K562 (cell line): ENCODE measurements around the gene MPIG6B. TPM values are rescaled to one million over a fixed set of nuclear protein-coding genes. Genes with fewer than 3 reads are reported as not detected.
A peak's percentile ranks its signal among the peaks of the same experiment; 100 is the strongest.

ENCODE experiments used
- ASH1L ChIP-seq: fragments of 450-650 bp; IDR thresholded peaks from 2 replicates; pipeline ENCODE4 v1.6.1; 2018; ENCODE audit warnings: borderline replicate concordance, mild to moderate bottlenecking, low read depth; ENCODE audit not compliant: partially characterized antibody
- FOXA1 ChIP-seq: fragments of 450-650 bp; IDR thresholded peaks from 2 replicates; pipeline ENCODE4 v1.6.1; 2016; ENCODE audit warnings: mild to moderate bottlenecking, borderline replicate concordance
- HNRNPL ChIP-seq: fragments of 200-400 bp; formaldehyde crosslinking; IDR thresholded peaks from 2 replicates; pipeline ENCODE4 v1.6.1; 2017; ENCODE audit warnings: low read depth, mild to moderate bottlenecking, low read length
- HNRNPLL ChIP-seq: fragments of 200-400 bp; formaldehyde crosslinking; IDR thresholded peaks from 2 replicates; pipeline ENCODE4 v1.6.1; 2017; ENCODE audit warnings: low read length, low read depth, mild to moderate bottlenecking; ENCODE audit not compliant: poor library complexity, severe bottlenecking
- NFYB ChIP-seq: IDR thresholded peaks from 2 replicates; pipeline ENCODE4 v1.6.1; 2011; ENCODE audit warnings: mild to moderate bottlenecking, moderate library complexity; ENCODE audit not compliant: insufficient read length; ENCODE audit errors: extremely low read depth
- SPI1 ChIP-seq: IDR thresholded peaks from 2 replicates; pipeline ENCODE4 v1.6.1; 2011; ENCODE audit warnings: low read depth, low read length, control low read depth, borderline replicate concordance
- SREBF2 ChIP-seq: sonication (generic); formaldehyde crosslinking; IDR thresholded peaks from 2 replicates; pipeline ENCODE4 v1.4.0; 2020; ENCODE audit warnings: mild to moderate bottlenecking, missing genetic modification reagents
- TAL1 ChIP-seq: fragments of 450-650 bp; IDR thresholded peaks from 2 replicates; pipeline ENCODE4 v1.6.1; 2016; ENCODE audit warnings: mild to moderate bottlenecking
- TCF7 ChIP-seq: sonication (generic); IDR thresholded peaks from 2 replicates; pipeline ENCODE4 v1.6.1; 2016; ENCODE audit warnings: antibody characterized with exemption, borderline replicate concordance
- ZFP30 ChIP-seq: fragments of 250-450 bp; sonication (Bioruptor Pico); IDR thresholded peaks from 2 replicates; pipeline ENCODE4 v1.8.0; 2022; ENCODE audit warnings: moderate library complexity, mild to moderate bottlenecking, inconsistent platforms, borderline replicate concordance
- ZNF280B ChIP-seq: fragments of 250-450 bp; sonication (Bioruptor Pico); IDR thresholded peaks from 2 replicates; pipeline ENCODE4 v1.5.1; 2021; ENCODE audit warnings: mild to moderate bottlenecking
- ZNF431 ChIP-seq: sonication (generic); formaldehyde crosslinking; IDR thresholded peaks from 2 replicates; pipeline ENCODE4 v1.8.0; 2022; ENCODE audit warnings: mild to moderate bottlenecking, missing genetic modification reagents
- polyA plus RNA-seq, 8 experiments: library from polyadenylated mRNA; depleted of rRNA in 4 of 8; stranded (reverse) in 5 of 8; unstranded in 3 of 8; fragments of >200 nt; fragmentation: Nextera tagmentation in 2 of 8; fragmentation: Illumina TruSeq in 1 of 8; extraction: Ambion mirVana in 2 of 8; extraction: Trizol in 1 of 8; gene quantifications; 2 replicates each; pipeline versions ENCODE4 v1.2.1 to v1.2.3, GENCODE V29; 2011 to 2014; ENCODE audit warnings: inconsistent platforms in 1 of 8, missing spikeins in 1 of 8
- total RNA-seq, 7 experiments: library from RNA; depleted of rRNA in 6 of 7; stranded (reverse); fragments of >200 nt in 6 of 7; fragmentation: Illumina TruSeq in 2 of 7; extraction: Trizol in 2 of 7; gene quantifications; 2 replicates each; pipeline versions ENCODE4 v1.2.1 to v1.2.3, GENCODE V29; 2011 to 2021; ENCODE audit warnings: low replicate concordance in 1 of 7
- TF ChIP-seq, protein P1 (sequence below): fragments of 250-450 bp; sonication (Bioruptor Pico); IDR thresholded peaks from 2 replicates; pipeline ENCODE4 v1.6.1; 2021; ENCODE audit warnings: mild to moderate bottlenecking
- TF ChIP-seq, protein P2 (sequence below), 2 experiments: fragments of 450-650 bp; IDR thresholded peaks; 2 replicates each; pipeline ENCODE4 v1.6.1; 2018; ENCODE audit warnings: mild to moderate bottlenecking in 2 of 2, low read depth in 1 of 2; ENCODE audit not compliant: partially characterized antibody in 2 of 2
- TF ChIP-seq, protein P3 (sequence below): fragments of 250-450 bp; sonication (Bioruptor Pico); IDR thresholded peaks from 2 replicates; pipeline ENCODE4 v1.5.0; 2021; ENCODE audit warnings: mild to moderate bottlenecking, moderate library complexity
- TF ChIP-seq, protein P4 (sequence below), 2 experiments: IDR thresholded peaks; 2 replicates each; pipeline ENCODE4 v1.6.1; 2011; ENCODE audit warnings: borderline replicate concordance in 1 of 2, control low read depth in 1 of 2, low read depth in 1 of 2, low read length in 1 of 2, mild to moderate bottlenecking in 1 of 2, mixed read lengths in 1 of 2, moderate library complexity in 1 of 2; ENCODE audit not compliant: insufficient read depth in 1 of 2, insufficient read length in 1 of 2, poor library complexity in 1 of 2, severe bottlenecking in 1 of 2; ENCODE audit errors: extremely low read depth in 1 of 2

MPIG6B gene
- total and polyA plus RNA-seq, 9 of the 15 experiments (the other 6 are each of a cell fraction or from before 2014, with no cell fraction given) = 0.11 to 1.2 (median 0.28) TPM; not detected in 1

GRCh38 chr6:31729979-31730630 lies 6.9 kb downstream of the MPIG6B start (continued):
- peak; percentile 87 for TF ChIP-seq HNRNPL
- TF ChIP-seq NFYB = no peak
- no peak for TF ChIP-seq ZNF431
- no peak for TF ChIP-seq FOXA1
- no peak for TF ChIP-seq TAL1
- TF ChIP-seq TCF7 = no peak
- TF ChIP-seq HNRNPLL = peak; percentile 29
- no peak for TF ChIP-seq SREBF2 (CRISPR knock-in tag)
- peak; percentile 87; the same call in 1 of the 2 replicates for TF ChIP-seq ZFP30 (CRISPR knock-in tag)
- TF ChIP-seq, protein P1, sequence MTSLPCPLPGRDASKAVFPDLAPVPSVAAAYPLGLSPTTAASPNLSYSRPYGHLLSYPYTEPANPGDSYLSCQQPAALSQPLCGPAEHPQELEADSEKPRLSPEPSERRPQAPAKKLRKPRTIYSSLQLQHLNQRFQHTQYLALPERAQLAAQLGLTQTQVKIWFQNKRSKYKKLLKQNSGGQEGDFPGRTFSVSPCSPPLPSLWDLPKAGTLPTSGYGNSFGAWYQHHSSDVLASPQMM = peak; percentile 89
- TF ChIP-seq, protein P2, sequence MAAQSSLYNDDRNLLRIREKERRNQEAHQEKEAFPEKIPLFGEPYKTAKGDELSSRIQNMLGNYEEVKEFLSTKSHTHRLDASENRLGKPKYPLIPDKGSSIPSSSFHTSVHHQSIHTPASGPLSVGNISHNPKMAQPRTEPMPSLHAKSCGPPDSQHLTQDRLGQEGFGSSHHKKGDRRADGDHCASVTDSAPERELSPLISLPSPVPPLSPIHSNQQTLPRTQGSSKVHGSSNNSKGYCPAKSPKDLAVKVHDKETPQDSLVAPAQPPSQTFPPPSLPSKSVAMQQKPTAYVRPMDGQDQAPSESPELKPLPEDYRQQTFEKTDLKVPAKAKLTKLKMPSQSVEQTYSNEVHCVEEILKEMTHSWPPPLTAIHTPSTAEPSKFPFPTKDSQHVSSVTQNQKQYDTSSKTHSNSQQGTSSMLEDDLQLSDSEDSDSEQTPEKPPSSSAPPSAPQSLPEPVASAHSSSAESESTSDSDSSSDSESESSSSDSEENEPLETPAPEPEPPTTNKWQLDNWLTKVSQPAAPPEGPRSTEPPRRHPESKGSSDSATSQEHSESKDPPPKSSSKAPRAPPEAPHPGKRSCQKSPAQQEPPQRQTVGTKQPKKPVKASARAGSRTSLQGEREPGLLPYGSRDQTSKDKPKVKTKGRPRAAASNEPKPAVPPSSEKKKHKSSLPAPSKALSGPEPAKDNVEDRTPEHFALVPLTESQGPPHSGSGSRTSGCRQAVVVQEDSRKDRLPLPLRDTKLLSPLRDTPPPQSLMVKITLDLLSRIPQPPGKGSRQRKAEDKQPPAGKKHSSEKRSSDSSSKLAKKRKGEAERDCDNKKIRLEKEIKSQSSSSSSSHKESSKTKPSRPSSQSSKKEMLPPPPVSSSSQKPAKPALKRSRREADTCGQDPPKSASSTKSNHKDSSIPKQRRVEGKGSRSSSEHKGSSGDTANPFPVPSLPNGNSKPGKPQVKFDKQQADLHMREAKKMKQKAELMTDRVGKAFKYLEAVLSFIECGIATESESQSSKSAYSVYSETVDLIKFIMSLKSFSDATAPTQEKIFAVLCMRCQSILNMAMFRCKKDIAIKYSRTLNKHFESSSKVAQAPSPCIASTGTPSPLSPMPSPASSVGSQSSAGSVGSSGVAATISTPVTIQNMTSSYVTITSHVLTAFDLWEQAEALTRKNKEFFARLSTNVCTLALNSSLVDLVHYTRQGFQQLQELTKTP (IDR thresholded peaks at IDR 0.05; ENCODE audit: low read depth in 1 of 2, partially characterized antibody in 2 of 2) = no peak
- no peak for TF ChIP-seq SPI1
- TF ChIP-seq, protein P3, sequence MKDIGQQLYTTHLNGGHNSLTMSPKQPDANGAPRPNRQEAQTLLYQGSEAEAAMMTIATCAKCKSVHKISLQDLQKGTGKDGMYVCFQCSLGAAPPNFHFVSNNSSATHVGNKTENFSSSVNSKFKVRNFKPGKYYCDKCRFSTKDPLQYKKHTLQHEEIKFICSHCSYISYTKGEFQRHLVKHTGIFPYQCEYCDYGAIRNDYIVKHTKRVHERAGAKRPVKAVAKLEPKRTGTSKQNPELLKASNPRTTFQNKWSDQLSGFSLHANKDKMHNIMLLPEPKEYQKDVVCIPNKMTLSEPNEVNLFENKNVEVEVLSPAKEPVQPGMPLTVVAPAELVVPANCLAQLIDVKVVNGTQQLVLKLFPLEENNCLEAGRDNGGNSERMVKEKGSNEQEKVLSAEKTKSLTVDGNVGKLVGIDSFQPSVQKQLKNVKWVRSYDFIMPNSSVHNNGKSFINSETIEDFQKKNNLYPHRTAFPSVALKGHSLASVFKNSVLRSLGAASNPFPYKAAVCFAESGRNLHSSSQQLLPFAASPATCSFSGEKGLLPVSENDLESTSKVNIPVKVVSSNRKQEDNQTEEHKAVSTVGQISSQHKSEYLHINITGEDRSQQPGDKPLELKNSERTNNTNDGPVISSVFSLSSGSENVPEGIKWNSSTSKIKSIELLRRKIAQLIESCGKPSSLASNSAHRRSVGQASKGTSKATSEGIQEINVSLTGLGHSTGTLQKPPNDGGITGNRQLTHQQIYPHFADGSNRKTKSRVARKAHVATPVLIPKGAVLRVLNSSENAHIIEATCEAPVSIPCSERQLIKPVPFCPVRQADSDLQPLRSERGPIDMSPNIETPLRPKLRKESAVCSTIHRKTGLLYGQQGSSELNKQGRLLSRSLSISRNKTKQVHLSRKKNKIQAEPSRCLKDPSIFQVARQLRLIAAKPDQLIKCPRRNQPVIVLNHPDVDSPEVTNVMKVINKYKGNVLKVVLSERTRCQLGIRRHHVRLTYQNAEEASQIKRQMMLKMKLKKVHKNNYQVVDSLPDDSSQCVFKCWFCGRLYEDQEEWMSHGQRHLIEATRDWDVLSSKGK (CRISPR knock-in tag) = peak; percentile 95
- TF ChIP-seq ASH1L = no peak
- TF ChIP-seq ZNF280B (CRISPR knock-in tag) = peak; percentile 99
- TF ChIP-seq, protein P4, sequence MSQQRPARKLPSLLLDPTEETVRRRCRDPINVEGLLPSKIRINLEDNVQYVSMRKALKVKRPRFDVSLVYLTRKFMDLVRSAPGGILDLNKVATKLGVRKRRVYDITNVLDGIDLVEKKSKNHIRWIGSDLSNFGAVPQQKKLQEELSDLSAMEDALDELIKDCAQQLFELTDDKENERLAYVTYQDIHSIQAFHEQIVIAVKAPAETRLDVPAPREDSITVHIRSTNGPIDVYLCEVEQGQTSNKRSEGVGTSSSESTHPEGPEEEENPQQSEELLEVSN (IDR thresholded peaks at IDR 0.05; ENCODE audit: borderline replicate concordance in 1 of 2, extremely low read depth in 1 of 2, insufficient read depth in 1 of 2, insufficient read length in 1 of 2, low read depth in 1 of 2, low read length in 1 of 2, poor library complexity in 1 of 2, severe bottlenecking in 1 of 2) = peak in 1 of 2 experiments; percentile 15
